Activated CD8-positive, alpha-beta memory T cell treated with anti-CD3 and anti-CD28 coated beads, Interleukin-2, amount 50 U/mL, for 1 hour (primary cell): ENCODE measurements around the gene MDFIC.

Source experiments
- DNase-seq: peaks from one replicate; pipeline ENCODE4 v3.0.0-alpha.2; 2020; ENCODE audit errors: extremely low read depth

Gene MDFIC

GRCh38 chr7:114928060-114928459 is 6.2 kb downstream of the MDFIC start:
- DNase-seq: no peak

- no peak for DNase-seq
Measured at GRCh38 chr7:114929570-114929969, 7.7 kb downstream of the MDFIC start.

DNA sequence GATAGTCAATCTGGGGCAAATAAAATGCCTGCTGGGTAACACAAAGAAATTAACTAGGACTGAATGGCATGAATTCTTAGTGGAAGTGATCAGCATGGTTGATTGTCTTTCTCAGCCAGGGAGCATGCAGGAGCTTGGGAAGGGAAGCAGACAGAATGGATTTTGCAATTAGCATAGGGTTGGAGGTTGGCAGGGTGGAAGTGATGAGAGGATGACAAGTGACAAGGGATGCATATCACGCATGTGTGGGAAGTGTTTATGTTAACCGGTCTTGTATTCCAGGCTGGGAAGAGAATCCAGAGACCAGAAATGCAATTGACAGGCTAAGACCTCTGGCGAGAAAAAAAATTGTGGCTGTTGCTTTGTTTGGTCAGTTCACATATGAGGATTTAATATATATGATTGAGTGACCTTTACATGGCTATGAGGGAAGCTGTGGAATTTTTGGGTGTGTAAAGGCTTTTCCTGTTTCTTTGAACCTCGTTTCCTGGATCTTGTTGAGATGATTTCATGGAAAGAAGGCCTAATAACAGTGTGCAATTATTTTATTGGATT is 8.3 kb downstream of the MDFIC start:
- no peak for DNase-seq

- DNase-seq: no peak
Measured at GRCh38 chr7:114930829-114931655, 9.1 kb downstream of the MDFIC start.

GRCh38 chr7:114931656-114932011 is 9.7 kb downstream of the MDFIC start:
- no peak for DNase-seq

GRCh38 chr7:114932991-114933390 is 11.1 kb downstream of the MDFIC start:
- DNase-seq: no peak

- DNase-seq: no peak
Measured at GRCh38 chr7:114933658-114934057, 11.8 kb downstream of the MDFIC start.

GRCh38 chr7:114934086-114934485 is 12.2 kb downstream of the MDFIC start:
- DNase-seq: no peak

DNA sequence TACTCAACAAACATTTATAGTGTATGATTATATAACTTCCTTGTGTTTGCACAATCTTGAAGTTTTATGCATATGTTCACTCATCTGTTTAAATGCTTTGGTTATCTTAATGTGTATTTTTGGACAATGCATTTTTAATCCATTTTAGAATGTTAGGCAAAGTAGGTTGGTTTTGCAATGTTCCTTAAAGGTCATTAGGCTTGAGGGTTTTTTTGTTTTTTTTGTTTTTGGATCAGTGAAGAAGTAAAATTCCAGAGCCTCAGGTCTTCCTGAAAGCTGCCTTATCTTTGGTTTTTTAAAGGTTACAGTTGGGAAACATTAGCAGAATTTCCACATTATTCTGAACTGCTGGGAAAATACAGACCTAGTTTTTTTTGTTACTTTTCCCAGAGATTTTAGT is 12.8 kb downstream of the MDFIC start:
- no peak for DNase-seq

DNA sequence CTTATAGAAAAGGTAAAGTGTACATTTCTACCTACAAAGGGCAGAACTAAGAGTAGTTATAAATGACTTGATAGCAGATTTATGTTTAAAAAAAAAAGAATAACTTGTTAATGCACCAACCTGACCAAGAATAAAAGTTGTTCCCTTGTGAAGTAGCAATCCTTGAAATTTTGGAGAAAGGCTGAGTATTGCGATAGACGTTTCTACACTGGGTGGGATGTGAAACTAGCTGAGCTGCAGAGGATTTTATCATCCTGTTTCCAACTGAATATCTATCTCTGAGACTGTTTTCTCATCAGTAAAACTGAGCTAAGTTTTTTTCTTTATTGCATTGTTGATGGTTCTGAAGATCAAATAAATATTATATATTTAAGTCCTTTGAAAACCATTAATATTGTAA is 14.6 kb downstream of the MDFIC start:
- no peak for DNase-seq

- DNase-seq: no peak
Measured at GRCh38 chr7:114937446-114937845, 15.6 kb downstream of the MDFIC start.

- no peak for DNase-seq
Measured at GRCh38 chr7:114938785-114939184, 16.9 kb downstream of the MDFIC start.

- no peak for DNase-seq
Measured at GRCh38 chr7:114939484-114940097, 17.7 kb downstream of the MDFIC start.

DNA sequence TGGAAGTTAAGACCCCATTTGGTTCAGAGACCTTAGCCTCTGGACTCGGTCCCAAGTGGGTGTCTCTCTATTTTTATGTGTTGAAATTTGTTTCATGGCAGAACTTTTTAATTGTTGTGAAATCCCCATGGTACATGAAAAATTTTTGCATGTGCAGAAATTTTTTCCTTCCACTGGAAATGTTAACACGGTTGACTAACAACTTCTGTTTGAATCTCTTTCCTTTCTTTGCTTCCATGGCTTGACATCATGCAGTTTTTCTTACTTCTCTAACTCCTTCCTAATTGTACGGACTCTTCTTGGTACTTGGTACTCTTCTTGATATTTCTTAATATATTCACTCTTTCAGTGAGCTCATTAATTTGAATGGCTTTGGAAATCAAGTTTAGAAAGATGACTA is 18.3 kb downstream of the MDFIC start:
- no peak for DNase-seq

- DNase-seq: no peak
Measured at GRCh38 chr7:114941692-114942091, 19.8 kb downstream of the MDFIC start.

DNA sequence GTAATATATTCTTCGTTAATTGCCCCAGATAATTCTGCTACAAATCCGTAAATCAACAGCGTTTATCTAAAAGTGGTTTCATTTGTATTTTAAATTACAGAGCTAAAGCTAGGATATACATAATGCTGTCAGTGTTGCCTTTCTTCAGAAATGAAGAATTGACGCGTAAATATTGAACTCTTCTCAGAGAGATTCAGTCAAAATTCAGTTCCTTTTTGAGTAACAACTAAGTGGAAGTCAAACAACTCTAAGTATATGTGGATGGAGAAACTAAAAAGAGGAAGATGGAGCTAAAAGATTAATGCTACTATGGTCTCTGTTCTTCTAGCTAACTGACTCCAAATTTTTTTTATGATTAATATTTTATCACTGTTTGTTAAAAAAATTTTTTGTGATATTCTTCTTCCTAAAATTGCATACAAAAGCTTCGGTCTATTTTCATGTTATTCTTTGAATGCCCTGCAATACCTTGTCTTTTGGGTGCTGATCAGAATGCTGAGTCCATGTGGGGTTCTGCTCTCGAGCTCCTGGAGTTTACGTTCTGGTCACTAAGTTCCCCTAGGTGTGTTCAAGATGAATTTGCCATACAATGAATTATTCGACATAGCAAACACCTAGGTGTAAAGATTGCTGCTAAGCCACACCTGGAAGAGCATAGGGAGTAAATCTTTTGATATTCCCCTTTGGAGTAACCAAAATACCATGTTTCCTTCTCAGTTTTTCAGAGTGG is 20.7 kb downstream of the MDFIC start:
- DNase-seq: no peak

DNA sequence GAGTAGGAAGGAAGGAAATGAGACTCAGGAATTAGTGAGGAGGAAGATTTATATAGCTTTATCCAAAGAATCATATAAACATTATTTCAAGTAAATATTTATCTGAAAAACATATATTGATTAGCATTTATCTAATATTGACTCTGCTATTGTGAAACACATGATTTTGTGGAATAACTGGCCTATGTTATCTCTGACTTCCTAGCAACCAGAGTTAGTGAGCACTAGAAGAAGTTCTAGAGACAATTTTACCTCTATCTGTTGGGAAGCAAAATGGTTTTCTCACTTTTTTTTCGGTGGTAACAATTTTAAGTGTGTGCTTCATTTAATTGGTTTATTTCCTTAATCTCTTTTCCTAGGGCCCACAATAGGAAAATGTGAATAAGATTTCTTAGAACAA is 21.6 kb downstream of the MDFIC start:
- no peak for DNase-seq

GRCh38 chr7:114943953-114944744 is 22.3 kb downstream of the MDFIC start:
- DNase-seq: no peak

- no peak for DNase-seq
Measured at GRCh38 chr7:114944745-114945625, 23.1 kb downstream of the MDFIC start.

- no peak for DNase-seq
Measured at GRCh38 chr7:114949231-114949630, 27.3 kb downstream of the MDFIC start.

- no peak for DNase-seq
Measured at GRCh38 chr7:114952296-114952695, 30.4 kb downstream of the MDFIC start.
